Type B pancreatic cell (in vitro differentiated cells): ENCODE data around the gene PACRG. TPM values are rescaled to one million over a fixed set of nuclear protein-coding genes. Genes with fewer than 3 reads are reported as not detected.

Experiments
- DNase-seq: peaks from one replicate; pipeline ENCODE4 v3.0.0; 2021; ENCODE audit warnings: mixed read lengths; ENCODE audit not compliant: unreplicated experiment; ENCODE audit errors: extremely low spot score
- H3K27ac Mint-ChIP-seq: 2 replicates; pipeline ENCODE4 v1.8.0; 2021; ENCODE audit warnings: mild to moderate bottlenecking, mixed read lengths
- H3K27me3 Mint-ChIP-seq: 2 replicates; pipeline ENCODE4 v1.8.0; 2021; ENCODE audit warnings: mixed read lengths
- H3K36me3 Mint-ChIP-seq: 2 replicates; pipeline ENCODE4 v1.8.0; 2021; ENCODE audit warnings: mixed read lengths
- H3K4me1 Mint-ChIP-seq: one replicate; pipeline ENCODE4 v1.8.0; 2021; ENCODE audit warnings: mixed read lengths; ENCODE audit not compliant: unreplicated experiment
- H3K4me3 Mint-ChIP-seq: 2 replicates; pipeline ENCODE4 v1.8.0; 2021; ENCODE audit warnings: mild to moderate bottlenecking, mixed read lengths
- H3K9me3 Mint-ChIP-seq: 2 replicates; pipeline ENCODE4 v1.8.0; 2021; ENCODE audit warnings: mixed read lengths
- CTCF ChIP-seq: fragments of 200-600 bp; sonication (generic); conservative IDR thresholded peaks from 2 replicates; pipeline ENCODE4 v1.5.0; 2021; ENCODE audit warnings: antibody characterized with exemption, mild to moderate bottlenecking
- total RNA-seq: library from RNA; stranded (reverse); gene quantifications from 2 replicates; pipeline ENCODE4 v1.2.1, GENCODE V29; 2021; ENCODE audit warnings: low replicate concordance

Gene PACRG
- total RNA-seq, 1 donor from 2014 or later: 5.6 TPM

- Mint-ChIP-seq H3K27me3 (no peaks in the 10 kb centered on the region), H3K4me3 (no peak overlapping the region), H3K36me3 (no peaks in the 10 kb centered on the region), H3K27ac (no peak overlapping the region), H3K4me1 (no peaks in the 10 kb centered on the region), H3K9me3 (no peaks in the 10 kb centered on the region)
- DNase-seq: no peak
- no peak for TF ChIP-seq CTCF
Observed at GRCh38 chr6:163199371-163199770, 471.6 kb downstream of the PACRG start.

- Mint-ChIP-seq H3K36me3 (no peaks in the 10 kb centered on the region), H3K4me1 (no peaks in the 10 kb centered on the region), H3K27ac (no peak overlapping the region), H3K9me3 (no peaks in the 10 kb centered on the region), H3K27me3 (no peaks in the 10 kb centered on the region), H3K4me3 (no peak overlapping the region)
- TF ChIP-seq CTCF: no peak
- no peak for DNase-seq
Observed at GRCh38 chr6:163200289-163200688, 472.5 kb downstream of the PACRG start.

- TF ChIP-seq CTCF: no peak
- Mint-ChIP-seq H3K4me3 (no peak overlapping the region), H3K27me3 (no peaks in the 10 kb centered on the region), H3K4me1 (no peaks in the 10 kb centered on the region), H3K9me3 (no peaks in the 10 kb centered on the region), H3K27ac (no peak overlapping the region), H3K36me3 (no peaks in the 10 kb centered on the region)
- DNase-seq: no peak
Observed at GRCh38 chr6:163200694-163201093, 472.9 kb downstream of the PACRG start.

GRCh38 chr6:163201855-163202254 is 474.1 kb downstream of the PACRG start:
- H3K27me3 Mint-ChIP-seq: no peaks in the 10 kb centered on the region
- no peaks in the 10 kb centered on the region for H3K36me3 Mint-ChIP-seq
- H3K4me3 Mint-ChIP-seq: no peak overlapping the region
- DNase-seq: no peak
- no peaks in the 10 kb centered on the region for H3K9me3 Mint-ChIP-seq
- H3K4me1 Mint-ChIP-seq: no peaks in the 10 kb centered on the region
- TF ChIP-seq CTCF: no peak
- H3K27ac Mint-ChIP-seq: no peak overlapping the region

- Mint-ChIP-seq H3K27ac (no peak overlapping the region), H3K4me3 (no peak overlapping the region), H3K4me1 (no peaks in the 10 kb centered on the region), H3K27me3 (no peaks in the 10 kb centered on the region), H3K36me3 (no peaks in the 10 kb centered on the region), H3K9me3 (peaks cover 6% of the 10 kb centered on the region)
- TF ChIP-seq CTCF: no peak
- DNase-seq: no peak
Observed at GRCh38 chr6:163206196-163206595, 478.4 kb downstream of the PACRG start.
